Upper lobe of left lung (tissue), 6 donors: Measurements from ENCODE around the gene ZIC5. TPM values are rescaled to one million over a fixed set of nuclear protein-coding genes. Genes with fewer than 3 reads are reported as not detected.

Experiments
- ATAC-seq, 2 donors: fragments of 200-7000 bp; cut with Tn5 transposase; one replicate each; pipeline ENCODE4 v1.9.1; 2022; ENCODE audit warnings: mild to moderate bottlenecking in 2 of 2, moderate library complexity in 2 of 2; ENCODE audit not compliant: low FRiP score in 2 of 2
- DNase-seq, 2 donors: peaks; one replicate each; pipeline ENCODE4 v3.0.0-alpha.2; 2019 to 2020
- H3K27ac ChIP-seq, 4 donors: fragments of 200-600 bp; sonication (generic); one replicate each; pipeline ENCODE4 v1.5.1; 2016 to 2019
- H3K27me3 ChIP-seq, 4 donors: fragments of 200-600 bp; sonication (generic); one replicate each; pipeline ENCODE4 v1.5.1; 2017 to 2019
- H3K36me3 ChIP-seq, 4 donors: fragments of 200-600 bp; sonication (generic); one replicate each; pipeline ENCODE4 v1.5.1; 2016 to 2019
- H3K4me1 ChIP-seq, 4 donors: fragments of 200-600 bp; sonication (generic); one replicate each; pipeline ENCODE4 v1.5.1; 2018 to 2019
- H3K4me3 ChIP-seq, 4 donors: fragments of 200-600 bp; sonication (generic); one replicate each; pipeline ENCODE4 v1.5.1; 2017 to 2019; ENCODE audit warnings: mild to moderate bottlenecking in 2 of 4, moderate library complexity in 1 of 4
- H3K9me3 ChIP-seq, 4 donors: fragments of 200-600 bp; sonication (generic); one replicate each; pipeline ENCODE4 v1.5.1; 2018 to 2019
- EP300 ChIP-seq, 4 donors: sonication (generic); formaldehyde crosslinking; IDR thresholded peaks; one replicate each; pipeline ENCODE4 v1.5.1; 2017; ENCODE audit warnings: antibody characterized with exemption in 4 of 4, control low read depth in 2 of 4
- POLR2A ChIP-seq, 4 donors: fragments of 450-650 bp; IDR thresholded peaks; one replicate each; pipeline ENCODE4 v1.5.1; 2016 to 2017; ENCODE audit warnings: antibody characterized with exemption in 4 of 4, mild to moderate bottlenecking in 2 of 4
- POLR2AphosphoS5 ChIP-seq, 2 donors: sonication (generic); formaldehyde crosslinking; IDR thresholded peaks; one replicate each; pipeline ENCODE4 v1.5.1; 2017; ENCODE audit warnings: antibody characterized with exemption in 2 of 2
- WGBS, 2 donors: methylation state at CpG; one replicate each; pipeline ENCODE4 v1.1.5; 2017 to 2018; 5-methylcytosine and 5-hydroxymethylcytosine counted together
- total RNA-seq, 6 donors: library from RNA; depleted of rRNA in 4 of 6; stranded (reverse); fragments of >200 nt in 4 of 6; gene quantifications; one replicate each; pipeline versions ENCODE4 v1.1.0 to v1.2.1, GENCODE V29; 2016 to 2021
- TF ChIP-seq, protein P1 (sequence below), 6 experiments: fragments of 450-650 bp in 4 of 6; fragments of 200-600 bp in 2 of 6; sonication (generic) in 2 of 6; IDR thresholded peaks; one replicate each; pipeline ENCODE4 v1.5.1; 2016 to 2019; ENCODE audit warnings: antibody characterized with exemption in 6 of 6
- donor health status: DM: no; HTN: no; CAD: no; lungs with moderate emphysema.
- donor health status: DM: no; HTN: yes; CAD: no; lungs with severe emphysema.

The ZIC5 gene
- total RNA-seq, 6 donors from 2014 or later: 0.07 TPM; not detected in 5

- peaks cover 0 to 53% (median 26%) of the 10 kb centered on the region in 4 donors for H3K27me3 ChIP-seq
- DNase-seq: no peak
- no peak overlapping the region for H3K4me3 ChIP-seq
- H3K4me1 ChIP-seq: peaks cover 23 to 36% (median 31%) of the 10 kb centered on the region in 4 donors
- H3K36me3 ChIP-seq: no peaks in the 10 kb centered on the region
- H3K27ac ChIP-seq: no peak overlapping the region
- ATAC-seq: no peak
- WGBS, 2 donors: 32 to 35% methylated on average over 35 of the region's 35 CpGs
- TF ChIP-seq EP300 (IDR thresholded peaks at IDR 0.05) (no peak), POLR2AphosphoS5 (IDR thresholded peaks at IDR 0.05) (no peak), POLR2A (IDR thresholded peaks at IDR 0.05) (no peak)
- TF ChIP-seq, protein P1, sequence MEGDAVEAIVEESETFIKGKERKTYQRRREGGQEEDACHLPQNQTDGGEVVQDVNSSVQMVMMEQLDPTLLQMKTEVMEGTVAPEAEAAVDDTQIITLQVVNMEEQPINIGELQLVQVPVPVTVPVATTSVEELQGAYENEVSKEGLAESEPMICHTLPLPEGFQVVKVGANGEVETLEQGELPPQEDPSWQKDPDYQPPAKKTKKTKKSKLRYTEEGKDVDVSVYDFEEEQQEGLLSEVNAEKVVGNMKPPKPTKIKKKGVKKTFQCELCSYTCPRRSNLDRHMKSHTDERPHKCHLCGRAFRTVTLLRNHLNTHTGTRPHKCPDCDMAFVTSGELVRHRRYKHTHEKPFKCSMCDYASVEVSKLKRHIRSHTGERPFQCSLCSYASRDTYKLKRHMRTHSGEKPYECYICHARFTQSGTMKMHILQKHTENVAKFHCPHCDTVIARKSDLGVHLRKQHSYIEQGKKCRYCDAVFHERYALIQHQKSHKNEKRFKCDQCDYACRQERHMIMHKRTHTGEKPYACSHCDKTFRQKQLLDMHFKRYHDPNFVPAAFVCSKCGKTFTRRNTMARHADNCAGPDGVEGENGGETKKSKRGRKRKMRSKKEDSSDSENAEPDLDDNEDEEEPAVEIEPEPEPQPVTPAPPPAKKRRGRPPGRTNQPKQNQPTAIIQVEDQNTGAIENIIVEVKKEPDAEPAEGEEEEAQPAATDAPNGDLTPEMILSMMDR (IDR thresholded peaks at IDR 0.05): no peak
- no peaks in the 10 kb centered on the region for H3K9me3 ChIP-seq
These were observed 13.0 kb downstream of the ZIC5 start for GRCh38 chr13:99958406-99959126.

DNA sequence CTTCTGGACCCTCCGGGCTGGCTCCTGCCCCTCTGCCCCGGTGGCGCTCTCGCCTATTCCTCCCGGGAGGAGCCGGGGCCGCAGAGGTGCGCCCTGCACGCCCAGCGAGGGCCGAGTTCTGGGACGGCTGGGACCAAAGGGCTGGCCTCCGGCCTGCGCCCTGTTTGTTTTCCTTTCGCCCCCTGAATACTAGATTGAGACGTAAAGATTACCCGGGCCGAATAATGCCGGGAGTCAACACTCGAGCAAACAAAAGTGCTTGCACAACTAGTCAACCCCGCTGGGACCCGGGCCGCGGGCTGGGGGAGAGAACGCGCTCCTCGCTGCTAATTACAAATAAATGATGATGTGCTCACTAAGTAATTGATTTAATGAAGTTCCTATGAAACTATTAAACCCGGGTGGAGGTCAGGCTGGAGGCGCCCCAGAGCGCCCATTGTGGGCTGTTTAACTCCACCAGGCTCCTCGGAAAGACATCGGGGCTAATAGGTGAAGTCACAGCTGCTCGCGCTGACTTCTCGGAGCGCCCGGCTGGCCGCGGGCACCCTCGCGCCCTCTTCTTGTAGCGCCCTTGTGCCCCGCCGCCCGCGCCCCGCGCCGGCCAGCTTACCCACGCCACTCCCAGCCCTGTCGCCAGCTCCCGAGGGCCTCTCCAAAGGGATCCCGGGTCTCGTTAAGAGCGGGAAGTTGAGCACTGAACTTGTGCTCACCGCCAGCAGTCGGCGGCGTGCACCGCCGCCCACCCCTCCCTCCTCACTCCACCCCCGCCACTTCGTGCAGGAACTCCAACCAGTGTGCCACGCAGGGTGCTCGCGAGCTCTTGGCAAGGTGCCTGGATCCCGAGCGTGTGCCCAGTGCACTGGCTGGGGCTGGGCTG is 14.9 kb downstream of the ZIC5 start:
- peak in 1 of 2 donors; percentile 13 for ATAC-seq
- Histone ChIP-seq H3K27ac (no peak overlapping the region), H3K9me3 (no peaks in the 10 kb centered on the region), H3K4me3 (peak overlapping the region in 3 of 4 donors; percentile 15 to 44 (median 22)), H3K4me1 (peaks cover 23 to 36% (median 33%) of the 10 kb centered on the region in 4 donors), H3K36me3 (no peaks in the 10 kb centered on the region), H3K27me3 (peaks cover 0 to 53% (median 26%) of the 10 kb centered on the region in 4 donors)
- TF ChIP-seq EP300 (IDR thresholded peaks at IDR 0.05) (no peak), POLR2A (IDR thresholded peaks at IDR 0.05) (no peak), POLR2AphosphoS5 (IDR thresholded peaks at IDR 0.05) (no peak)
- TF ChIP-seq, protein P1 (IDR thresholded peaks at IDR 0.05): peak in 1 of 6 experiments; percentile 8
- DNase-seq: peak in 1 of 2 donors; percentile 84
- 3 to 4% methylated on average over 29 to 34 of the region's 68 CpGs for WGBS, 2 donors

GRCh38 chr13:99955747-99956472 is 15.7 kb downstream of the ZIC5 start:
- Histone ChIP-seq H3K4me1 (peaks cover 23 to 36% (median 33%) of the 10 kb centered on the region in 4 donors), H3K27me3 (peaks cover 0 to 52% (median 26%) of the 10 kb centered on the region in 4 donors), H3K4me3 (peak overlapping the region in 3 of 4 donors; percentile 15 to 44 (median 22)), H3K36me3 (no peaks in the 10 kb centered on the region), H3K27ac (no peak overlapping the region), H3K9me3 (no peaks in the 10 kb centered on the region)
- peak in 1 of 2 donors; percentile 75 for DNase-seq
- TF ChIP-seq POLR2A (IDR thresholded peaks at IDR 0.05) (no peak), EP300 (IDR thresholded peaks at IDR 0.05) (no peak), POLR2AphosphoS5 (IDR thresholded peaks at IDR 0.05) (no peak)
- TF ChIP-seq, protein P1 (IDR thresholded peaks at IDR 0.05): no peak
- 3 to 11% methylated on average over 38 to 43 of the region's 57 CpGs for WGBS, 2 donors
- peak in 1 of 2 donors; percentile 58 for ATAC-seq

GRCh38 chr13:99955107-99955746 is 16.3 kb downstream of the ZIC5 start:
- DNase-seq (peak in 1 of 2 donors; percentile 64), ATAC-seq (no peak)
- 56 to 58% methylated on average over 20 to 21 of the region's 21 CpGs for WGBS, 2 donors

More at GRCh38 chr13:99955107-99955746, 16.3 kb downstream of the ZIC5 start:
- Histone ChIP-seq H3K9me3 (no peaks in the 10 kb centered on the region), H3K4me1 (peaks cover 22 to 36% (median 32%) of the 10 kb centered on the region in 4 donors), H3K4me3 (peak overlapping the region in 3 of 4 donors; percentile 15 to 44 (median 22)), H3K27ac (peak overlapping the region in 1 of 4 donors; percentile 7), H3K36me3 (no peaks in the 10 kb centered on the region), H3K27me3 (peaks cover 0 to 49% (median 24%) of the 10 kb centered on the region in 4 donors)
- no peak for TF ChIP-seq EP300 (IDR thresholded peaks at IDR 0.05)
- no peak for TF ChIP-seq POLR2A (IDR thresholded peaks at IDR 0.05)
- no peak for TF ChIP-seq POLR2AphosphoS5 (IDR thresholded peaks at IDR 0.05)
- TF ChIP-seq, protein P1 (IDR thresholded peaks at IDR 0.05): no peak
